SIG-M5 (cell line): ENCODE results near the gene MNAT1.
"Not testable (repeated sequence)": the region's sequence is repeated elsewhere in the genome, so short reads cannot be mapped to it uniquely, and the experiment has no call there.

Source experiments
- DNase-seq: peaks from one replicate; lab custom pipeline; 2025; lab: John Stamatoyannopoulos, UW

The MNAT1 gene

GRCh38 chr14:60805841-60806430 lies 71.4 kb downstream of the MNAT1 start:
- DNase-seq, result no peak

GRCh38 chr14:60807247-60807646 lies 72.7 kb downstream of the MNAT1 start:
- DNase-seq, result no peak

- no peak for DNase-seq
Measured at GRCh38 chr14:60807971-60808370, 73.4 kb downstream of the MNAT1 start.

- DNase-seq, result no peak
Measured at GRCh38 chr14:60812987-60813386, 78.4 kb downstream of the MNAT1 start.

GRCh38 chr14:60815371-60815770 lies 80.8 kb downstream of the MNAT1 start:
- DNase-seq, result no peak

- DNase-seq, result no peak
Measured at GRCh38 chr14:60817113-60817512, 82.6 kb downstream of the MNAT1 start.

GRCh38 chr14:60819575-60819974 lies 85.0 kb downstream of the MNAT1 start:
- DNase-seq, result no peak

- no peak for DNase-seq
Measured at GRCh38 chr14:60838601-60839000, 104.0 kb downstream of the MNAT1 start.

GRCh38 chr14:60839057-60839456 lies 104.5 kb downstream of the MNAT1 start:
- DNase-seq, result no peak

GRCh38 chr14:60839657-60840056 lies 105.1 kb downstream of the MNAT1 start:
- no peak for DNase-seq

- no peak for DNase-seq
Measured at GRCh38 chr14:60840313-60840712, 105.8 kb downstream of the MNAT1 start.

- peak; percentile 20 for DNase-seq
Measured at GRCh38 chr14:60845523-60845922, 111.0 kb downstream of the MNAT1 start.

GRCh38 chr14:60848066-60848465 lies 113.5 kb downstream of the MNAT1 start:
- no peak for DNase-seq

- DNase-seq, result not testable (repeated sequence)
Measured at GRCh38 chr14:60851692-60852091, 117.1 kb downstream of the MNAT1 start.

- DNase-seq, result no peak
Measured at GRCh38 chr14:60856111-60856510, 121.5 kb downstream of the MNAT1 start.

GRCh38 chr14:60859525-60859924 lies 125.0 kb downstream of the MNAT1 start:
- DNase-seq, result no peak

- no peak for DNase-seq
Measured at GRCh38 chr14:60861545-60862140, 127.1 kb downstream of the MNAT1 start.

- DNase-seq, result no peak
Measured at GRCh38 chr14:60862283-60862682, 127.7 kb downstream of the MNAT1 start.

- no peak for DNase-seq
Measured at GRCh38 chr14:60863249-60863648, 128.7 kb downstream of the MNAT1 start.

GRCh38 chr14:60865378-60866127 lies 131.0 kb downstream of the MNAT1 start:
- no peak for DNase-seq

- DNase-seq, result no peak
Measured at GRCh38 chr14:60867503-60868172, 133.1 kb downstream of the MNAT1 start.

GRCh38 chr14:60878121-60878520 lies 143.6 kb downstream of the MNAT1 start:
- no peak for DNase-seq

- no peak for DNase-seq
Measured at GRCh38 chr14:60878536-60878935, 144.0 kb downstream of the MNAT1 start.
